NT2/D1 (cell line): ENCODE measurements around the gene LAG3.

Experiments used
- YY1 ChIP-seq: IDR thresholded peaks from 2 replicates; pipeline ENCODE4 v1.6.1; 2011; ENCODE audit not compliant: insufficient read length, insufficient read depth
- ZNF274 ChIP-seq: IDR thresholded peaks from 2 replicates; pipeline ENCODE4 v1.6.1; 2011; ENCODE audit warnings: mild to moderate bottlenecking, low read depth, low read length

DNA sequence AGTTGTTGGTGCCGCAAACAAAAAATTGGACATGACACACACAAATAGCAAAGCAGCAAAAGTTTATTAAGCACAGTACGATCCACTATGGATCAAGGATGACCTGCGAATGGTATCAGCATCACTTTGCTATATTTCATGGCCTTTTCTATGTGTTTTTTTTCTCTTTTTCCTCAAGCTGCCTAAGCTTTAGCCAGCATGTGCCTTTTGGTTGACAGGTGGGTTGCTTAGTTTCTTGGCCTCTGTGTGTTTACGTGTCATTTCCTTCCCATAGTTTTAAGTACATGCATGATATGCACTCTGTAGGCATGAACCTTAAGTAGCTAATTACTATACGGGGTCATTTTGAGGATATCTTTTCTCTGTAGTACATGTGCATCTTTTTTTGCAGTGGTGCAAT, 26.8 kb downstream of the LAG3 start:
- TF ChIP-seq YY1 (no peak), ZNF274 (no peak)
